HL-60 (cell line): ENCODE measurements around the gene CNGA4.

ENCODE experiments used
- POLR2AphosphoS5 ChIP-seq: IDR thresholded peaks from 2 replicates; pipeline ENCODE4 v1.6.1; 2012; ENCODE audit warnings: low read depth
- TF ChIP-seq, protein P1 (sequence below): IDR thresholded peaks from one replicate; pipeline ENCODE4 v1.5.1; 2011; ENCODE audit warnings: low read length, control low read depth, inconsistent platforms; ENCODE audit not compliant: insufficient read depth

DNA sequence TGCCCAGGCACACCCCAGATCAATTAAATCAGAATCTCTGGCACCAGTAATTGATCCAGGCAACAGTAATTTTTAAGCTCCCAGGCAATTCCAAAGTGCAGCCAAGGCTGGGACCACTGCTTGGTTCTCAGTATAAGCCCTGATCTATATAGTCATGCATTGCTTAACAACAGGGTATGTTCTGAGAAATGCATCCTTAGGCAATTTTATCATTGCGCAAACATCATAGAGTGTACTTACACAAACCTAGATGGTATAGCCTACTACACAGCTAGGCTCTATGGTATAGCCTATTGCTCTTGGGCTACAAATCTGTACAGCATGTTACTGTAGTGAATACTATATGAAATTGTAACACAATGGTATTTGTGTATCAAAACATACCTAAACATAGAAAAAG lies 34.2 kb upstream of the CNGA4 start:
- TF ChIP-seq, protein P1, sequence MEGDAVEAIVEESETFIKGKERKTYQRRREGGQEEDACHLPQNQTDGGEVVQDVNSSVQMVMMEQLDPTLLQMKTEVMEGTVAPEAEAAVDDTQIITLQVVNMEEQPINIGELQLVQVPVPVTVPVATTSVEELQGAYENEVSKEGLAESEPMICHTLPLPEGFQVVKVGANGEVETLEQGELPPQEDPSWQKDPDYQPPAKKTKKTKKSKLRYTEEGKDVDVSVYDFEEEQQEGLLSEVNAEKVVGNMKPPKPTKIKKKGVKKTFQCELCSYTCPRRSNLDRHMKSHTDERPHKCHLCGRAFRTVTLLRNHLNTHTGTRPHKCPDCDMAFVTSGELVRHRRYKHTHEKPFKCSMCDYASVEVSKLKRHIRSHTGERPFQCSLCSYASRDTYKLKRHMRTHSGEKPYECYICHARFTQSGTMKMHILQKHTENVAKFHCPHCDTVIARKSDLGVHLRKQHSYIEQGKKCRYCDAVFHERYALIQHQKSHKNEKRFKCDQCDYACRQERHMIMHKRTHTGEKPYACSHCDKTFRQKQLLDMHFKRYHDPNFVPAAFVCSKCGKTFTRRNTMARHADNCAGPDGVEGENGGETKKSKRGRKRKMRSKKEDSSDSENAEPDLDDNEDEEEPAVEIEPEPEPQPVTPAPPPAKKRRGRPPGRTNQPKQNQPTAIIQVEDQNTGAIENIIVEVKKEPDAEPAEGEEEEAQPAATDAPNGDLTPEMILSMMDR: no peak
- TF ChIP-seq POLR2AphosphoS5: no peak
